ENCODE data around the gene SCN2B.

The SCN2B gene, protein sequence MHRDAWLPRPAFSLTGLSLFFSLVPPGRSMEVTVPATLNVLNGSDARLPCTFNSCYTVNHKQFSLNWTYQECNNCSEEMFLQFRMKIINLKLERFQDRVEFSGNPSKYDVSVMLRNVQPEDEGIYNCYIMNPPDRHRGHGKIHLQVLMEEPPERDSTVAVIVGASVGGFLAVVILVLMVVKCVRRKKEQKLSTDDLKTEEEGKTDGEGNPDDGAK

DNA sequence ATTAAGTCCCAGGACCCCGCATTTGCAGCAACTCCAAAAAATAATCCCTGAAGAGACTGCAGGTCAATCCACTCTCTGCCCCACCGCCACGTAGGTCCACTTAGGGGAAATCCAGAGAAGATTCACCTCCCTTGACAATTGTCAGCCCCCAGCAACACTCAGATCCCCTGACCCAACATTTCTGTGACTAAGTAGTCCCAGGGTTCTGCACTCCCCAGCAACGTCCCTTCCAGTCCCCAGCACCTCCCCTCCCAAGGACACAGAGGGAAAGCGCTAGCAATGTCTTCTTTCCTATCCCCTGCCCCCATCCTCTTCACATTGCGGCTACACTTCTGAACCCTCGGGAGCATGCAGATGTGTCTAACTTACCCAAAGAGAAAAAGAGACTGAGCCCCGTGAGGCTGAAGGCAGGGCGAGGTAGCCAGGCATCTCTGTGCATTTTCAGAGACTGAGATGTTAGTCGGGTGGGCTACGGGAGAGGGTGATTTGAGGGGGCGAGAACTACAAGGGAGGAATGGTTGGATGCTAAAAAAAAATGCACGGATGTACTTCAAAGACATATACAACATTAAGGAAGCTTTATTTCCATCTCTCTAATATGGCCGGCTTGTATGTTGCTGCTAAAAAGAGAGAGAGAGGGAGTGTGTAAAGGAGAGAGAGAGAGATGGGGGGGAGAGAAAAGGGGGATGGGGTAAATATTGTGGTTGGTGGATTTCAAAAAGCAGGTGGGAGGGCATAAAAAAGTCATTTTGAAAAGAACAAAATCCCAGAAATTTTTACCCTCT lies at the start of gene SCN2B:
SCN2B (minus strand) TSS at position 647 of the 785 bp plus-strand sequence; CDS start at position 439, 208 bp downstream.
- peak; percentile 20 for DNase-seq (ENCODE audit: low read depth)

DNA sequence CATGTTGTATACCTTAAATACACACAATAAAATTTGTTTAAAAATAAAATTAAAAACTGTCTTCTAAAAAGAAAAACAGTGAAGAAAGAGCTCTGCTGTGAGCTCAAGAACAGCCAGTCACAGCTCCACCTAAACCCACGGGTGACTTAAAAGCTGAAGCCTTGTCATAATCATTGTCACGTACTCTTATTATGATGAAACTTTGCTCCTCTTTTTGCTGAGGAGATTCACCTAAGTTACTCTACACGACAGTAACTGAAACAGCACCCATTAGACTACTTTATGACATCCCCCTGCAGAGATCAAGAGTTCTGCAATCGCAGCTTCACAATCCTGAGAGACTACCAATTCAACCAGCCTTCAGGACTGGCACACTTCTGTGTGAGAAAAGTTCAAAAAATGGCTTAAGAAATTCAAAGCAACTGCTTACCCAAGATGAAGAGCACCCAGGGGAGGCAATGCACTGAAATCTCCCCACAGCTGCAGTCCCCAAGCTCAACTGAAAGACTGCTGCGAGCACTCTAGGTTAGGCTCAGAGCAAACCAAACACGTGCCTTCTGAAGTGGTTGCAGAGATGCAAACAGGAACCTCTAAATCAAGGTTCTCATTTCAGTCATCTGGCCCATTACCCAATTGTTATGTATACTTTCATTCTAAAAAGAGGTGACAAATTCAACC lies 48.2 kb upstream of the SCN2B start, which contains the start of gene JAML:
JAML (minus strand) TSS at position 501 of the 678 bp plus-strand sequence. CDS start 10,145 bp downstream, outside the sequence.
- no peak for DNase-seq (ENCODE audit: low read depth)

DNA sequence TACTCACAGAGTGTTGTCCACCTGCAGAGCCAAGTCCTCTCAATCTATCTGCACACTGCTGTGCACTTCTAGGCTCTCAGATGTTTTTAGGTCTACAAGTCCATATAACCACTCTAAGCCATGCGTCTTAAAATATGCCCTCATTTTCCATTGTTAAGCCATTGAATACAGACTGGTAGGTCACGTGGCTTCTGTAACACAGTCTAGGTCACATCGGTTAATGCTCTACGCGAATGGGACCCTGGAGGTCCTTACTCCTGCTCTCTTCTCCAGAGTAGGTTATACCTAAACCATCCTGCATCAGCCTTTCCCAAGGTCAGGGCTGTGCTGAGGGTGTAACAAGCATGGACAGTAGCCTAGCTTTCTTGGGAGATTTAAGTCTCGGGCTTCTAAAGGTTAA lies 47.6 kb upstream of the SCN2B start:
- no peak for DNase-seq (ENCODE audit: low read depth)

DNA sequence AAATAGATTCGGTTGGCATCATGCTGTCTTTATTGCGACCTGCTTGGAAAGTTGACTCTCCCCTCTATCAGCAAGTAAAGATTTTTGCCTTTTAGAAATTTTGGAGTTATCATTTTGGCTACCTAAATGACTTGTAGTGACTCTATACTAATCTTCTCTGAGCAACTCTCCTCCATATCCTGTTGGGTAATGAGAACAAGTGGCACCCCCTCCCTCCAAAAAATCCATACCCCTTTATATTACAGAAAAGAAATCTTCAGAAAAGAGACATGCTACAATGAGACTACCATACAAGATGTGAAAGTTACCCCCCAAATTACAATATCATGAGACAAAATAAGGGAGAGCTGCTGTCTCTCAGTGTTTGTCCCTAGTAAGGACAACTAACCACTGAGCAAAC lies 47.1 kb upstream of the SCN2B start:
- DNase-seq (ENCODE audit: low read depth): no peak

DNA sequence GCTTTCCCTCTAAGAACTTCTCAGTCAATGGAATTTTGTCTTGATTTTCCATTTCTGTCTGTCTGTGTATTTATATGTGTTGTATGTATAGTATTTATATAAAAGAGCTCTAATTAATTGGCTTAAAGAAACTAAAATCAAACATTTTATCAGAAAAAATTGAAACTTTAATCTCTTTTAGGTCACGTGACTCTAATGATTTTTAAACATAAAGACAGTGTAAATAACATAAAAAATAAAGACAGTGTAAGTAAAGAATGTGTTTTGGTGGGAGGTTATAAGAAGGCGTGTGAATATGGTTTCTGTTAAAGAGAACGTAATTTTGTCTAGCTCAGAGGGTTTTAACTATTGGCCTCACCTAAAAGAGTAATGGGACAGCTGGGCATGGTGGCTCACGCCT lies 46.0 kb upstream of the SCN2B start:
- no peak for DNase-seq (ENCODE audit: low read depth)

DNA sequence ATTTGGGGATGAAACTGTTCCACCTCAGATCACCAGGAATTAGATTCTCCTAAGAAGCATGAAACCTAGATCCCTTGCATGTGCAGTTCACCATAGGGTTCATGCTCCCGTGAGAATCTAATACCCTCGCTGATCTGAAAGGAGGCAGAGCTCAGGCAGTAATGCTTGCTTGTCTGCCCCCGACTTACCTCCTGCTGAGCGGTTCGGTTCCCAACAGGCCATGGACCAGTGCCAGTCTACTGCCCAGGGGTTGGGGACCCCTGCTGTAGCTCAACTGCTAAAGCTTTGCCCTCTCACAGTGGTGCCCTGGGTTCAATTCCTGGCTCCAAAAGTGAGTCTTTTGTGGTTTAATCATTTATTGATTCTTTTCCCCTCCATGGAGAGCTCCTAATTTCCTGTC lies 45.0 kb upstream of the SCN2B start:
- no peak for DNase-seq (ENCODE audit: low read depth)

DNA sequence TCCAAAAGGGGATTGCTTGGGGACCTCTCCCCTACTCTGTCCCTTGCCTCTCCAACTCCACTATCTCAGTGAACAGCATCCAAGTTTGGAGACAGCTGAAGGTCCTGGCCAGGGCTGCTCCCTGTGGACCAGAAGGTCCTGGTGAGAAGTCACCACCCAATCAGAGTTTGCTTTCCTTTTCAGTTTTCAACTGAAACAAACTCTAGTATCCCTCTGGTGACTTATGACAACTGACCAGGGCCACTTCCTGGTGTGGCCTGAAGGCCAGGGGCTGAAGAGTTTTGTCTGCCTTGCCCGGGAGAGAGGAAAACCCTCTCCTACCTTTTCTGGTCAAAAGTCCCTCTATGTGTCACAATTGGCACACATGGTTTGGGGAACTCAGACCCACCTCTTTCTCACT lies 43.3 kb upstream of the SCN2B start:
- DNase-seq (ENCODE audit: low read depth): no peak

DNA sequence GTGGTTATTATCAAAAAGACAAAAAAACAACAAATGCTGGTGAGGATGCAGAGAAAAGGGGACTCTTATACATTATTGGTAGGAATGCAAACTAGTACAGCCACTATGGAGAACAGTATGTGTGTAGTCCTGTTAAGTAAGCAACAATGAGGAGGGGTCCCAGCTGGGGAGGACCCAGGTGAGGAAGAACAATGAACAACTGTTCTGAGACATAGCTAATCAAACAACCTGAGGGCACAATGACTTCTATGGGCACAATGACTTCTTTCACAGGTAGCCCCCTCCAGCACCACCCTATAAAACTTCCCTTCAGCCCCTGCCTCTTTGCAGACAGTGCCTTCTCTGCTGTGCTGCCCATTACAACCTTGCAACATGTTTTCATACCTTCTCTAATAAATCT lies 42.8 kb upstream of the SCN2B start:
- DNase-seq (ENCODE audit: low read depth): no peak

DNA sequence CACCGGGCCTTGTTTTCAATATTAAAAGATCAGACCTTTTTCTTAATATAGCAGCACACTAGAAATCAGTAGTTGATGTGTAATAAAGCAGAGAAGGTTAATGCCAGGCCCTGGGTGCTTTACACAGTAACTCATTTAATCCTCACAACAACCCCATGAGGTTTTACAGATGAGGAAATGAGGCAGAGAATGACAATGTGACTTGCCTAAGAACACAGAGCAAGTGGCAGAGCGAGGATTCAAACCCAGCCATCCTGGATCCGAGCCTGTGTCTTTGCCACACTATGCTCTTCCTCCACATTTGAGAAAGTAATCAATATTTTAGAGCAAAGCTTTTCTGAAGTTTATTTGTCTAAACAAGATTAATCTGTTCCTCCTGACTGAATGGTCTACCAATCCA lies 41.1 kb upstream of the SCN2B start:
- DNase-seq (ENCODE audit: low read depth): no peak

DNA sequence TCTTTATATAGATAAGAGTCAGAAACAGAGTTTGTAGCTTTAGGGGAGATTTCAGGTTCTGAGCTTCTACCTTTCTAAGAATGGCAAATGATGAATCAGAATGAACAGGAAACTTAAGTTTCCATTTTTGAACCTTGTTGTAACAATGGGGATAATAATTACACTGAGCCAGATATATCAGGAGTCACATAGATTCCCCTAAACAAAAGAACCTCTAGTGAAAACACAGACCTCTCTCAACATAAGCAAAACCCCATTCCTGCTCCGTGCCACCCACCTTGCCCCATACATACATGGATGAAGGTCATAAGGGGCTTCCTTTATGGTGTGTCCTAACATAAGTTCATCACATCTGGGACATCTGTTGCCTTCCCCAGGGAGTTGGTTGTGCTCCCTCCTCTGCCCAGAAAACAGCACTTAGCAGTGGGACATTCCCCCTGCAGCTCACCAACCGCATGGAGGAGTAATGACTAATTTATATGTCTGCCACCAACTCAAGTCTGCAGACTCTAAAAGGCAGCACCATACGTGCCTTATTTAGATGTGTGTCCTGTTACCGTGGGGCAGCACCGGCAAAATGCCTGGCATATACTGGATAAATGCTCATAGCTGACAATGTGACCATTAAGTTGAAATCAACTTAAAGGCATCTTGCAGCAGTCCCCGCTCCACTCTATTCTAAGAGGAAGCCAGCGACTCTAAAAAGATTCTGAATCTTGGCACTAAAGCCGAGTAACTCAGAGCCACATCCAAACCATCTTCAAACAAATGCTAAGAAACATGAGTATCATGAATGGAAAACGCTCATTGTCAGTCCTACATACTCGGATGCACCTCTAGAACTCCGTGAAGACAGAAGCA lies 40.4 kb upstream of the SCN2B start:
- no peak for DNase-seq (ENCODE audit: low read depth)

DNA sequence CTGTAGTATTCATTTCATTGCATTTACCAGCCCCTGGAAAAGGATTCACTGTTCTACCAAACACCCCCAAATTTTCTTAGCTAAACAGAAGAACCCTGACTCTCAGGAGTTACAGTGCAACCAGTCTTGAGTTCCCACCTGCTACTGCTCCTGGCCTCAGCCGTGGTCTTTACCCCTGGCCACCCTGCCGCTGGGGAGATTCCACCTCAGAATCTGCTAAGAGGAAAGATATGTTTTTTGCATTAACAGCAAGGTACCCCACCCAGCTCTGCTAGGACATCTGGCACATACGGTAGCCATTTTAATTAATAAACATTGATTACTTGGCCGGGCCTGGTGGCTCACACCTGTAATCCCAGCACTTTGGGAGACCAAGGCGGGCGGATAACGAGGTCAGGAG lies 39.3 kb upstream of the SCN2B start:
- no peak for DNase-seq (ENCODE audit: low read depth)

DNA sequence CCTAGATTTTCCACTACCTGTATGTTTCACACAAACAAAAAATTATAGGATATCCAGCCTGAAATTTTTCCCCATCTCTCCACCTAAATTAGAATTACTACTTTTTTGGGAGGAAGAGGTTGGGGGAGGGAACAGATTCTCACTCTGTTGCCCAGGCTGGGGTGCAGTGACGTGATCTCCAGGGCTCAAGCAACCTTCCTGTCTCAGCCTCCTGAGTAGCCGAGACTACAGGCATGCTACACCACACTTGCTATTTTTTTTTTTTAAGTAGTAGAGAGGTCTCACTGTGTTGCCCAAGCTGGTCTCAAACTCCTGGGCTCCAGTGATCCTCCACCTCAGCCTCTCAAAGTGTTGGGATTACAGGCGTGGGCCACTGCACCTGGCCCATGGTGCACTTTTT lies 38.8 kb upstream of the SCN2B start:
- DNase-seq (ENCODE audit: low read depth): no peak

DNA sequence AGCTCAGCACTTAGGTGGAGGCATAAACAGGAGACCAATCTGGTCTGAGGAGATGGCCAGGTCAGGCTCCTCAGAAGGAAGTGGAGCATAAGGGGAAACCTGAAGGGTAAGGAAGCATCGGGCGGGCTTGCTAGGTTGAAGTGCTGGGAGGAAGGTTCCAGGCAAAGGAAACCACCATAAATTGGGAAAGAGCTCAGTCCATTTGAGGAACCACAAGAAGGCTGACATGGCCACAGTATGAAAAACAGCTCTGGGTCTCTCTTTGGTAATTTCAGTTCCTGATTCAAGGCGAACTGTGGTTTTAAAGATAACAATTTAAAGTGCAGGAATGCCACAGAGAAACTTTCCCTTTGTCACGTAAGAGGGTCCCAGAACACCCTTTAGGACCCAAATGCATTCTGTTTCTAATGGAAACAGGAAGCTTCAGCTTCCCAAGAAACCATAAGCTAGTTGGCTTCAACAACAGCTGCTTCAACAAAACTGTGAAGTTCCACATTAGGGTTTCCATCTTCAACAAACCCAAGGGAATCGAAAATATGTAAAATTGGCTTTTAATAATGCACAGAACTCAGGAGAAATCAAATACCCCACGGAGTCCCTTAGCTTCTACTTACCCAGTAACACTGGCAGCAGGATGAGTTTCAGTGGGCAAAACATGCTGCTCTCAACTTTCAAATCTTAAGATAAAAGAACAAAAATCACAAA lies 37.9 kb upstream of the SCN2B start:
- no peak for DNase-seq (ENCODE audit: low read depth)

DNA sequence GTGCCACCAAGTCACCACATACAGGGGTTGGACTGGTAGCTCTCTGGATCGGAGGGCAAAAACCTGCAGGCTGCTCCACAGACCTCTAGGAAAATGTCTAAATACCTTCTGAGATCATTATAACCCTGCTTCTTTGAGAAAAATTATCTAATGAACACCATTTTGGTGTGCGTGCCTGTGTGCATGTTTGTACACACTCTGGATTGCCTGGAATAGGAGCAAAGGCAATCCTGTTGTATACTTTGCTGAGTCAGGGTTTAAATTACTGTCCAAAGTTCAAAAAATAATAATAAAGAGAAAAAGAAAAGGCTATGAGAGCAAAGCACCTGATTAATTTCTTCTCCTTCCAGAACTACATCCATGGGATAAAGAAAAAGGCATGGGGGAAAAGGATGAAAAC lies 37.3 kb upstream of the SCN2B start:
- DNase-seq (ENCODE audit: low read depth): no peak

DNA sequence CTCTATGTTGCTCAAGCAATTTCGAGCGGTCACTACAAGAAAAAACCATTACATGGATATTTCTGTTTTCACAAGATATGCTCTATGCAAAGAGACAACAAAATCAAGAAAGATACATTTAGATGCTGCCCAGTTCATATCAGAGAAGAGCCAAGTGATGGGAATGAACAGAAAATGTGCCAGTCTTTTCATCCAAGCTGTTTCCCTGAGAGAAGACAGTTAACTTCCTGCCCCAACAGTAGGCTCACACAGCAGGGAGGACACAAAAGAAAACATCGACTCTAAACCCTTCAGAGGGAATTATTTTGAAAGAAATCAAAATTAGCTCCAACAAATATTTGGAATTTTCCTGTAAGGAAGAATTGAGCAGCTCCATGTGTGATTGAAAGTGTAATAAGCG lies 36.8 kb upstream of the SCN2B start:
- DNase-seq (ENCODE audit: low read depth): no peak

DNA sequence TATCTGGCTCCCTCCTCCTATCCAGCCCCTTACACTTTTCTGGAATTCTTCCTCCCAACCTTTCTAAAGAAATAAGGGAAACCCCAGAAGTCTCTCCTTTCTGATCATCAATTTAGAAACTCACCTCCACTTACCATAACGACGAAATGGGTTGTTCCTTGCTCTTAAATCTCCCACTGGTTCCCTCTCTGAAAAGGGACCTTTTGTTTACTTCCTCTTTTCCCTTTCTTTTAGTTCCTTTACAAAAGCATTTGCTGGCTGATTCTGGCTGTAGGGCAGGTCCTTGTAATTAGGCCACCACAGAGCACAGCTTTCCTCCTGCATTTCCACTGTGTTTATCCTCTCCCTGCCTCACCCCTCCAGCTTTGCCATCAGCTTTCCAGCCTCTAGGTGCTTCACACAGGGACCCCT lies 36.3 kb upstream of the SCN2B start:
- no peak for DNase-seq (ENCODE audit: low read depth)

DNA sequence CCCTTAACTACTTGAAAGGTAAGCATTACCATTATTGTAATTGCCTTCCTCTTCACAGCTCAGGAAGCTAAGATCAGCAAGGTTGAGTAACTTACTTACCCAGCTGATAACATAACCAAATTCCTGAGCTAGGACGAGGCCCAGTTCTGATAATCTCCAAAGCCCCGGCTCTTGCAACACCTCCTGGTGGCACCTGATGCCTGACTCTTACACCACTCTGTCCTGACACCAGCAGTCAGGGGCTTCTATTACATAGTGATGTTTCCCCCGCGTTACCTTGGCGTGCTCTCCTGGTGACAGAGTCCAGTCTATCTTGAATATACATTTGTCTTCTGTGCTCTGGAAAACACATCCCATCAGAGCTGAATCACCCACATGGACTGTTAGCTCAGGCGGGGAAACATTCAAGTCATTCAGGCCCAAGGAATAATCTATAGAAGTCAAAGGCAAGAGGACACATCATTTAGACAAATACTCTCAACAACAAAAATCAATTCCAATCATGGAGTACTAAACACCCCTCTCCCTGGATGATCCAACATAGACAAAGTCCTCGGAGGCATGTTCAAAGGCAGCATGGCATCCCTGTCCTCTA lies 35.8 kb upstream of the SCN2B start:
- no peak for DNase-seq (ENCODE audit: low read depth)

DNA sequence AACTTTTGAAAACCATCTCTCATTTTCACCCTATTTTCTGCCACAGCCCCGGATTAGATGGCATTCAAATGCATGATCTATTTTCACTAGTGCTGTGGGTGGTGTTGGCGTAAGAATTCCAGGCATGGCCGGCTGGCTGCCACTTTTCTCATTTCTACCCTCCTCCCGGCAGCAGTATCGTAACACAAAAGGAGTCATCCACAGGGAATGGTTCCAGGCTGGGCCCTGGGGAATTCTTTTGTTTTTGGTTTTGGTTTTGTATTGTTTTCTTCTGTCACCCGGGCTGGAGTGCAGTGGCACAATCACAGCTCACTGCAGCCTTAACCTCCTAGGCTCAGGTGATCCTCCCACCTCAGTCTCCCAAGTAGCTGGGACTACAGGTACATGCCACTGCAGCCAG lies 34.6 kb upstream of the SCN2B start:
- DNase-seq (ENCODE audit: low read depth): no peak

DNA sequence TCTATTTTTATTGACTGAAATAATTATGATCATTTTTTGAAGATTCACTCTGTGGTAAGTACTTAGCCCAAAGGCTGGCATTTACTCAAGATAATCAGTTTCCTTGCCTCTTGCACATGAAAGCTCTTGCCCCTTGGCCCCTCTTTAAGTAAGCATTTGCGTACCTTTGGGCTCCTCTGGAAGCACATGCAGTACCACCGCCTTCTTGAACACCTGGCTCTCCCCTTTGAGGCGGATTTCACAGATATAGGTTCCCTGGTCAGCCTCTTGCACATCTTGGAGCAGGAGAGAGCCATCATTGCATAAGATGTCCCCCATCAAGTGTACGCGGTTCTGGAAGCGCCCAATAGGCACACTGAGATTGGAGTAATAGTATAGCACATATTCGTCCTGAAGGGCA lies 33.9 kb upstream of the SCN2B start:
- no peak for DNase-seq (ENCODE audit: low read depth)

DNA sequence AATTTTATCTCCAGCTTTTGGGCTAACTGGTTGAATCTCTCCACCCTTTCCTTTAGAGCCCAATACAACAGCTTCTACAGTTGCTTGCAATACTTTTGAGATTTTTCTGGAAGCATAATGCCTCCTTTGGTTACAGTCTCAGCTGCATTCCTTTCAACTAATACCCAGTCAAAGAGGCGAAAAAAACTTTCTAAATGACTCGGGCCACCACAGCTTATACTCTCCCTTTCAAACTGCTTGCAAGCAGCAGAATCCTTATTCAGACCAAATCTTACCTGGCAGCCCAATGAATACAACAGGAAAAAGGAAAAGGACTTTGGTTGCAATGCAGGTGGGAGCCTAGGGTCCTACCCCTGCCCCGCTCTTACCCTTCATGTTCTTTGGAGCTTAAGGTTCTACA lies 32.6 kb upstream of the SCN2B start:
- no peak for DNase-seq (ENCODE audit: low read depth)

DNA sequence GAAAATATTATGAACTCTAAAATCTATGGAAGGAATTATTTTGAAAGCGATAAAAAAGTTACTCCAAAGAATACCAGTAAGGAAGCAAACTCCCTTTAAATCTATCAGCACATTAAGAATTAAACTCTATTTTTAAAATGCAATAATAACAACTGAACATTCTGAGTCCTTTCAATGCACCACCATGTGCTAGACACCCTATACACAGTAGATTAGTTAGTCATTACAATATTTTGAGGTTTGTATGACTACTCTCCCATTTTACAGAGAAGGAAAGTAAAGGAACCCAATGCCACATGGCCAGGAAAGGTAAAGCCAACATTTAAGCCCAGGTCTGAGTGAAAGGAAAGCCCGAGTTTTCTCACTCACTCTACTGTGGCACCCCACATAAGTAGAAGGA lies 30.6 kb upstream of the SCN2B start:
- no peak for DNase-seq (ENCODE audit: low read depth)
